ENCODE results near the gene FRMD1.

The FRMD1 gene

DNA sequence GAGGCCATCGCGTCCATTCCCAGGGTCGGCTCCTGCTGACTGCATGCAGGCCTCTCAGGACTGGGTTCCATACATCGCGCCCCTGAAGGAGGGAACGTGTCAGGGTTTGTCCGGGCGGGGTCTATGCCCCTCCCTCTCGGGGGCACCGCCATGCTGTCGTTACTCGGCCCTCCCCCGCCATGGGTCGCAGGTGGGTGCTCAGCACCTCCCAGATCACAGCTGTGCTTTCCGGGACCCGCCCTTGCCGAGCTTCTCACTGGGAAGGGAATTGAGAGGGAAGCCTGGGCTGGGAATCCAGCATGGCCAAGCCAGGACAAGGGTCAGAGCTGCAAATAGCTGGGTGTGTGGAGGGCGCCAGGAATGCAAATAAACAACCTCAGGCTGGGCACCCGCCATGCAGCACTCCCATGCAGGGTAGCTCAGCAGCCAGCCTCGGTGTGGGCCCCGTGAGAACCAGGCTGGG, at the start of gene FRMD1:
Gene FRMD1 (minus strand): TSS at position 270 of the 463 bp plus-strand sequence. CDS start 118 bp downstream, at position 152.
- no peak for DNase-seq (ENCODE audit: low read depth in 2 of 2)

DNA sequence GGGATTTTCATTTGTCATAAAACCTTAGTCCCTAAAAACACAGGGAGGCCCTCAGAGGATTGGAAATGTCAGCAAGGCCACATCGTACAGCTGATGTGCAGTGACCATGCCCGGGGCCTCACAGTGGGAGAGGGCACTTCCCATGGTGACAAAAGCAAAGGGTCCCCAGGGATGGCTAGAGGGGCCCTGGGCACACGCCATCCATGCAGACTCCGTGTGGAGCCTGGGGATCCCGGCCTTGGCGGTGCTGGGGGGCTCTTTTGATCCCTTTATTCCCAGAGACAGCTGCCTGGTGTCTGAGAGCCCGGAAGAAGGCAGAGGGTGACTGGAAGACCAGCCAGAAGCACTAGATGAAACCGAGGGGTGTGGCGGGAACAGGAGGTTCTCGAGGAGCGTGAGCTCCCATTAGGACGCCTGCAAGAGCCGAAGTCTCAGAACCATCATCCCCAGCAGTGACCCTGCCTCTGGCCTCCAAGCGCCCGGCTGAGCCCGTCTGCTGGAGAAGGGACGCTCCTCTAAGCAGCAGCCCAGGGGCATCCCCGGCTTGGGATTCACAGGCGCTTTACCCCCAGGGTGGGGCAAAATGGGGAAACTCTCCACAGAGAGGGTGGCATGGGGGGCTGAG, 49.1 kb upstream of the FRMD1 start:
- DNase-seq (ENCODE audit: low read depth in 2 of 2) = no peak

- DNase-seq (ENCODE audit: low read depth in 2 of 2) = no peak
These were observed 48.4 kb upstream of the FRMD1 start for GRCh38 chr6:168127384-168127868.

- DNase-seq (ENCODE audit: low read depth in 2 of 2) = no peak
These were observed 47.8 kb upstream of the FRMD1 start for GRCh38 chr6:168126566-168127383.

DNA sequence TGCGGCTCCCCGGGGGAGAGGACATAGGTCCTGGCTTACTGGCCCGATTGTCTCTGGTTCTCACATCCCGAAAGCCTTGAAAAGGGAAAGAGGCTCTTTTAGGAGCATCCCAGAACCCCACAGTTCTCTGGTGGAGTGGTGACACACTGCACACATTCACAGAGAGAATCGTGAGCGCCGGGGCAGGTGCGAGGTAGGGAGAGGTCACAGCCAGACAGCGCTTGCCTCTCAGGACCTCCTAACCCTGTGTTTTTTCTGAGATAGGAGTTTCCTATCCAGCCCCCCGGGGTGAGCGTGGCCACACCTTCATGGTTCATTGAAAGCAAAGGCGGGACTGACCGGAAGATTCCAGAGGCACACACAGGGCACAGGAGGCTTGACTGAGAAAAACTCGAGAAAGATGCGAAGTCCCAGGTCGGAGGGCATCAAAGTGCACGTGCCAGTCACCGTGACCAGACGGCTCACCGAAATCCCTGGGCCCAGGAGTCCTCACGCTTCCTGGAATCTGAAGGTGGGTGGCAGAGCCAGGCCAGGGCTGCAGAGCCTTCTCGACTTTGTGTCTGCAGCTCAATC, 46.5 kb upstream of the FRMD1 start:
- no peak for DNase-seq (ENCODE audit: low read depth in 2 of 2)

- no peak for DNase-seq (ENCODE audit: low read depth in 2 of 2)
These were observed 45.9 kb upstream of the FRMD1 start for GRCh38 chr6:168124921-168125320.

DNA sequence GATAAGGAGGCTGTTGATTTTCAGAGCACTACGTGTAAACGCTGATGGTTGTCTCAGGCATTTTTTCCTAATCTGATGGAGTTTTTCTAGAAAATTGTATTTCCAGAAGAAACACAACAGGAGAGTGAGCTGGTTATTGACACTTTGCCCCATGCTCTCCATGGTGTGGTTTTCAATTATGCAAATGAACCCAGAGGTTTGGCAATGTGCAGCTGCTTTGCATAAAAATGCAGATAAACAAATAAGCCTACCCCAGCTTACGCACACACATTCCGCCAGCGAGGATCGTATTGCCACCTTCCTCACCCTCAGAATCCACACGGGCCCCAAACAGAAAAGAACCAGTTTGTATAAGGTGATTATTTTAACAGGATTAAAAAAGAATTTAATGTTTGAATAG, 45.1 kb upstream of the FRMD1 start:
- DNase-seq (ENCODE audit: low read depth in 2 of 2) = no peak

GRCh38 chr6:168123165-168123911, 44.3 kb upstream of the FRMD1 start:
- no peak for DNase-seq (ENCODE audit: low read depth in 2 of 2)

- DNase-seq (ENCODE audit: low read depth in 2 of 2) = no peak
These were observed 43.5 kb upstream of the FRMD1 start for GRCh38 chr6:168122521-168122920.

GRCh38 chr6:168122011-168122410, 43.0 kb upstream of the FRMD1 start:
- DNase-seq (ENCODE audit: low read depth in 2 of 2) = no peak

- DNase-seq (ENCODE audit: low read depth in 2 of 2) = no peak
These were observed 42.3 kb upstream of the FRMD1 start for GRCh38 chr6:168121303-168121665.

- no peak for DNase-seq (ENCODE audit: low read depth in 2 of 2)
These were observed 41.6 kb upstream of the FRMD1 start for GRCh38 chr6:168120390-168121302.

- DNase-seq (ENCODE audit: low read depth in 2 of 2) = no peak
These were observed 40.5 kb upstream of the FRMD1 start for GRCh38 chr6:168119539-168119938.

DNA sequence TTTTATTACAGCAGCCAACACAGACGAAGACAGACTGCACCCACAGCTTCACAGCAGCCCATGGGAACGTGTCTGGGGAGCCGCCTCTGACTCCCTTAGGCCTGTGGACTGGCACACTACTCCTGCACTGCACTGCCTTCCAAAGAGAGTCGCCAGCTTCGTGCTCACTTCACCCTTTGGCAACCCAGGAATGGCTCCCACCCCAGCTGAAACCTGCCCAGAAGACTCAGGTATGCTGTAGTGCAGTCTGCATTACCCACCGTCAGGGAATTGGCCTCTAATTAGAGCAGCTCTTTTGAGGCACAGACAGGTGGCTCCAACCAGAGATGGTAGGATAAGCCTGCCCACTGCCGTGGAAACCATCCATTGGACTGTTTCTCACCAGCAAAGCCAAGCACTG, 39.9 kb upstream of the FRMD1 start:
- no peak for DNase-seq (ENCODE audit: low read depth in 2 of 2)

DNA sequence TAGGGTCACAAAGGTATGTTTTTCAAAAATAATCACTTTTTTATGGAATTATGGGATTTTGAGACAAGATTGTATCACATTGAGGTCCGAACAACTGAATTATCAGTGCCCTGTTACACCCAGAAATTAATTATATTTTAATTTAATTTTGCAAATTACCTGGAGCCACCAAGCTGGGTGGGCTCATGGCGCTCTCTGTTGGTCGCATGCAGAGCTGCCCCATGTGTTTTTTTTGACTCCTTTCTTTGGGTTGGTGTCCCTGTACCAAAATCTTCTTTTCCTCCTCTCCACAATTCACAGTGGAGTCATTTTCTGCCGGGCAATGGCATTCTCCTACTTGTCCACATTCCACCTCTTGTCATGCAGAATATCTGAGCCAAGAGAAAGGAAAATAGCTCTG, 38.9 kb upstream of the FRMD1 start:
- DNase-seq (ENCODE audit: low read depth in 2 of 2) = no peak

GRCh38 chr6:168116975-168117899, 38.2 kb upstream of the FRMD1 start:
- no peak for DNase-seq (ENCODE audit: low read depth in 2 of 2)

DNA sequence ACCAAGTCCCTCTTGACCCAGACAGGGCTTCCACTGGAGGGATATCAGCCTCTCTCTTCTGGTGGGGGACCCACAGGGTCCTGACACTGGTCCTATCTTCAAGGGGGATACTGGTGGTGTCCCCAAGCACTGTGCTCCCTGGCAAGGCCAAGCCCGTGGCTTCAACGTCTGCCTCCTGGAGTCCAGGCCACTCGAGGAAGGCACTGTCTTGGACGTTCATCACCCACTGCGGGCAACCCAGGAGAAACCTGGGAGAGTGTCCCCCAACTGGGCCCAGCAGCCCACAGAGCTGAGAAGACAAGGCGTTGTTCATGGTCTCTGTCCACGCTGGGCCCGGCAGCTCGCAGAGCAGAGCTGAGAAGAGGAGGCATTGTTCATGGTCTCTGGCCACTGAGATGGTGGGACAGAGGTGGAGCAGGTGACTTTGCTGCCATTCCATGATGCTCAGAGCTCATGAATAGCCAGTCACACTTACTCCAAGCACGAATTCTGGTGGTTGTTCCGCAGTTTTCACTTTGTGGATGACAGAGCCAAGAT, 37.5 kb upstream of the FRMD1 start:
- no peak for DNase-seq (ENCODE audit: low read depth in 2 of 2)

DNA sequence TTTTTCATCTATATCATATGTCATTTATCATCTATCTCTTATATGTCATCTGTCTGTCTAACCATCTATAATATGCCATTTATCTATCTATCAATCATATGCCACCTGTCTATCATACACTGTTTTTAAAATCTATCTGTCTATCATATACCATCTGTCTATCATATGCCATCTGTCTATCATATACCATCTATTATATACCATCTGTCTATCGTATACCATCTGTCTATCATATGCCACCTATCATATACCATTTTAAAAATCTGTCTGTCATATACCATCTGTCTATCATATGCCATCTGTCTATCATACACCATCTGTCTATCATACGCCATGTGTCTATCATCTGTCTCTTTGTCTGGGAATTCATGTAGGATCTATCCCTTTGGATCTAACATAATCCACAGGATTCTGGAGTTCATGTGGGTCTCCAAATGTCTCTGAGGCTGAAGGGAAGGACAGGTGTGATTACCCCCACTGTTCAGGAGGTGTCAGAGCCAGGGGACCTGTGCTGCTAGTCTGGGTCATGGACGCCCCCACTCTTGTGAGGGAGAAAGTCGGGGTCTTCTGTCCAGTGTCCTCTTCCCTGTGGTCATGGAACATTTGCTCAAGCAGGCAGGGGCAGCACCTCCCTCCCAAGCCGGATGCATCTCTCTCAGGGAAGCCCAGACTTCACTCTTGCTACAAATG, 36.9 kb upstream of the FRMD1 start:
- no peak for DNase-seq (ENCODE audit: low read depth in 2 of 2)

DNA sequence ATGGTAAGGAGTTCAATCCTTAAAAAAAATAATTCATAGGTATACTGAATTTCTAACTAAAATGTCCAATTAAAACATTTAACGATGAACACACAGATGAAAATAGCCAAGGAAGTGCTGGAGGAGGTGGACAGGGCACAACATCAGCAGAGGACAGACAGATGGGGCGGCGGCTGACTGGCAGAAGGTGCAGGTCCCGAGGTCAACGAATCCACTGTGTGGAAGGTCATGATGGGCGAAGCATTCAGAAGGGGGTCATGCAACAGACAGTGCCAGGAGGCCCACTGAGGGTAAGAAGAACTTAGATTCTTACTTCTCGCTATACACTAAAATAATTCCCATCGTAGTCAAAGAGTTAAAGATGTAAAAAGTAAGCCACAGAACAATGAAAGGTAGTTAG, 34.2 kb upstream of the FRMD1 start:
- no peak for DNase-seq (ENCODE audit: low read depth in 2 of 2)
